Inflammatory macrophage treated with lipopolysaccharide for 4 hours (primary cell): ENCODE measurements around the gene TYW1B.
"Not testable (repeated sequence)": the region's sequence is repeated elsewhere in the genome, so short reads cannot be mapped to it uniquely, and the experiment has no call there.

Experiments used
- DNase-seq: peaks from one replicate; pipeline ENCODE4 v3.0.0-alpha.2; 2020

TYW1B gene

DNA sequence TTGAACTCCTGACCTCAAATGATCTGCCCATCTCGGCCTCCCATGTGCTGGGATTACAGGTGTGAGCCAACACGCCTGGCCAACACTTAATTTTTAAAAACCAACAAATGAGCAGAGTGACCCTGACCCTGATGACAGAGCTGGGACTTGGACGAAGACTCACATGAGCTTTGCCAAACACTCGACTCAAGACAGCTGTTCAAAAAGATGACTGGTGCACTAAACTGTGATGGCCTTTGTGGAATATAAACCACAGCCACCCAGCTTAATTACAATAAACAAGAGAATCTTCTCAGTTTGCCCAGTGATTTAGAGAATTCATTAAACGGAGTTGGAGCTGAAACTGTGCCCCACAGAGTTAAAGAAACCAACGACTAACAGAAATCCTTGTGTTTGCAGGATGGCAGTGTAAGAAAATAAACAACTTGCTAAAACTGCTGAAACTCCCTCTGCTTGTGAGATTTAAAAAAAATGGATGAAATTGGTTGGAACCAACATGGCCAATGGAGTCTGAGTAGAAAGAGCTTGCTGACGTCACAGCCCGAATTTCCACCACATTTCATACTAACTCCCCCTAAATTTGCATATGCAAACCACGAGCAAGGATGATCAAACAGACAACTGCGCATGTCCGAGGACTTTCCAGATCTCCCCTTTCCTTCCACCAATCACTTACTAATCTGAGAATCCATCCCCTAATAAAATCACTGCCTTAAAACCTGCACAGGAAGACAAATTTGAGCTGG, 209.4 kb downstream of the TYW1B start:
- not testable (repeated sequence) for DNase-seq

DNA sequence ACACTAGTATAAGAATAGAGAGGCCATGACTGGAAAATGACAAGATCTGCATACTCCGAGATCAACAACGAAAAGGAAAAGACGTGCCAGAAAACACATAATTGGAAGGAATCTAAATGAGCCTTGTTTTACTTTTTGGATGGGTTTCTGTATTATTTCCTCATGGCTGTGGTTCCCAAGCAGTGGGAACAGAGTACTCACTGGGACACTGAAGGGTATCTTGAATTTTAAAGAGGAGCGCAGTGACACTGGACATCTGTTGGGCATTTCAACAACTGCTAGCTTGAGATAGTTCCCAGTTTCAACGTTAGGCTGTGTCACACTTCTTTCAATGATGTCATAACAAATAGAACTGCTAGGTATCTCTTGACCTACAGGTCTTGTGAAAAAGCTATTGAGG, 218.2 kb downstream of the TYW1B start:
- not testable (repeated sequence) for DNase-seq

- not testable (repeated sequence) for DNase-seq
These were observed 220.0 kb downstream of the TYW1B start for GRCh38 chr7:72607988-72608387.

GRCh38 chr7:72605863-72606431, 222.1 kb downstream of the TYW1B start:
- DNase-seq, result not testable (repeated sequence)

DNA sequence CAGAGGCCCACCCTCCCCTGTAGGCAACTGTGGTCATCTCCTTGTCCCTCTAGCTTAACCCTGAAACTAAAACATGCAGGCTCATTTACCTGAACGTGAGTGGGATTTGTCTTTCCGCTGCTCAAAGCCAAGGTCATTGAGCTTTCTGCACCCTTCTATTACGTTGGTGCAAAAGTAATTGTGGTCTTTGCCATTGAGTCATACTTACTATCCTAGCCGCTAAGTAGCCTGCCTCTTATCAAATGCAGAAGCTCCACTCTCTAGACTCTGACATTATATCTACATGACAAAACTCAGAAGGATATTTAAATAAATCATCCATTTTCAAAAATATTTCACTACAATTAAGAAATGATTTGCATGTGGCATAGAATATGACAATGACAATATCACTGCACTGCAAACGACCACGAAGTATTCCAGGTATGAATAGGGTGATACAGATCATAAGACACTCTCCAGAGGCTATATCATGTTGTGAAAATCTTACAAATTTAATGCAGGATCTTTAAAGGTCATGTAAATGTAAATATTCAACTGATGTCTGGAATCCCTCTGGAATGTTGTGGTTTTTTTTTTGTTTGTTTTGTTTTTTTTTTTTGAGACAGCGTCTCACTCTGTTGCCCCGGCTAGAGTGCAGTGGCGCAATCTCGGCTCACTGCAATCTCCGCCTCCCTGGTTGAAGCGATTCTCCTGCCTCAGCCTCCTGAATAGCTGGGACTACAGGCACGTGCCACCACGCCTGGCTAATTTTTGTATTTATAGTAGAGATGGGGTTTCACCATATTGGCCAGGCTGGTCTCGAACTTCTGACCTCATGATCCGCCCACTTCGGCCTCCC, 223.0 kb downstream of the TYW1B start:
- DNase-seq, result not testable (repeated sequence)

DNA sequence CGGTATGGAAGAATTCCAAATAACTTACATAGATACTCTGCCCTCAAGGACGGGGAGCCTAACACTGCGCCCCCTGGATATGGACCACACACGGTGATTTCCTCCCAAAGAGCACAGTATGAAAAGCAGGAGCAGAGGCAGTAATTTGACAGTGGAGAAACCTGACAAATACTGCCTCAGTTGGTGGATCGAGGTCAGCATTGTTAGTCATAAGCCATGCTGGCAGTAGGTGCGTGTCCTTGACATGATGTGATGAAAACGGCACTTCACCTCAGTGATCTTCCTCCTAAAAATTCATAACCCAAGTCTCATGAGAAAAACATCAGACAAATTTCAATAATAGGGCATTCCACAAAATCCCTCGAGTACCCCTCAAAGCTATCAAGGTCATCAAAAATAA, 224.5 kb downstream of the TYW1B start:
- DNase-seq, result not testable (repeated sequence)

- DNase-seq, result no peak
These were observed 224.9 kb downstream of the TYW1B start for GRCh38 chr7:72603073-72603472.

DNA sequence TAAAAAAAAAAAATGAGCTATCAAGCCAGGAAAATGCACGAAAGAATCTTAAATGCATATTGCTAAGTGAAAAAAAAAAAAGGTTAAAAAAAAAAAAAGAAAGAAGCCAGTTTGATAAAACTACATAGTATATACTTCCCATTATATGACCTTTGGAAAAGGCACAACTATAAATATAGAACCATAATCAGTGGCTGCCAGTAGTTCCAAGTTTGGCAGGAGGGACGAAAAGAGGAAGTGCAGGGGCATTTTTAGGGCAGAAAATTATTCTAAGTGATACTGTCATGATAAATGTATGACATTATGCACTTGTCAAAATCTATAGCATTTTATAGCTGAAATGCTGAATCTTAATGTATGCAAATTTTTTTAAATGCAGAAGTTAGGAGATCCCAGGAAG, 226.3 kb downstream of the TYW1B start:
- DNase-seq, result not testable (repeated sequence)

GRCh38 chr7:72590023-72590422, 238.0 kb downstream of the TYW1B start:
- not testable (repeated sequence) for DNase-seq

DNA sequence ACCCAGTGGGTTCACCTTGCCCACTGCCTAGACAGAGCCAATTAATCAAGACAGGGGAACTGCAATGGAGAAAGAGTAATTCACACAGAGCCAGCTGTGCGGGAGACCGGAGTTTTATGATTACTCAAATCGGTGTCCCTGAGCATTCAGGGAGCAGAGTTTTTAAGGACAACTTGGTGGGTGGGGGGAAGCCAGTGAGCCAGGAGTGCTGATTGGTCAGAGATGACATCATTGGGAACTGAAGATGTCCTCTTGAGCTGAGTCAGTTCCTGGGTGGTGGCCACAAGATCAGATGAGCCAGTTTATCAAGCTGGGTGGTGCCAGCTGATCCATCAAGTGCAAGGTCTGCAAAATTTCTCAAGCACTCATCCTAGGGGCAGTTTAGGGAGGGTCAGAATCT, 240.7 kb downstream of the TYW1B start:
- peak; percentile 1 for DNase-seq

DNA sequence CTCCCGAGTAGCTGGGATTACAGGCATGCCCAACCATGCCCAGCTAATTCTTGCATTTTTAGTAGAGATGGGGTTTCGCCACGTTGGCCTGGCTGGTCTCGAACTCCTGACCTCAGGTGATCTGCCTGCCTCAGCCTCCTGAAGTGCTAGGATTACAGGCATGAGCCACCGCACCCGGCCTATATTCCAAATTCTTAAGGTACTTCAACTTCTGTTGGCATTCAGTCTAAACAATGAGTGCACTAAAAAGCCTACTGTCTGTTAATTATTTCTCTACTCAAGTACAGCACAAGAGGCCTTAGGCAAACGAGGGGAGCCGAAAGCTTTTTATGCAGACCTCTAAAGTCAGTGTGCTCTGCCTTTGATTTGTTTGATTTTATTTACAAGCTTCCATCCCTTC, 243.4 kb downstream of the TYW1B start:
- not testable (repeated sequence) for DNase-seq

DNA sequence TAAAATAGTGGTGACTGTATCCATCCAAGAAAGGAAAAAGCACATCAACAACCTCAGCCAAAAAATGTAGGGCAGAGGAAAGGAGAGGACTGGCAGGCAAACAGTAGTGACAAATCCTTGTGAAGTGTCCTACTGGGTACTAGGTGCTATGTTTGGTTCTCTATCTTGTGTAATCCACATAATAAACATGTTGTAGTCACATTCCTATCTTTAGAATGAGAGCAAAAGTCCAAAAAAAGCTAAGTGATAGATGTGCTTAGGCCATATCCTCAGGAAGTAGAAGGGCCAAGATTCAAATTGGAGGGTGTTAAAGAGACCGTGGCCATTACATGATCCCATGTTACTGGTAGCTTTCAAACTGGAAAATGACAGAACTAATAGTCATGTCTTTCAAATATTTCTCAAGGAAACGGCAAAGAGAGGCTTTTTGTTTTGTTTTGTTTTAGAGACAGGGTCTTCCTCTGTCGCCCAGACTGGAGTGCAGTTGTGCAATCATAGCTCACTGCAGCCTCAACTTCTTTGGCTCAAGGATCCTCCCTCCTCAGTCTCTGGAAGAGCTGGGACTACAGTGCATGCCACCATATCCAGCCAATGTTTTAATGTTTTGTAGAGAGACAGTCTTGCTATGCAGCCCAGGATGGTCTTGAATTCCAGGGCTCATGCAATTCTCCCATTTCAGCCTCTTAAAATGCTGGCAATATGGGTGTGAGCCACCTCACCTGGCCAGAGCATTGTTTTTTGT, 244.2 kb downstream of the TYW1B start:
- DNase-seq, result not testable (repeated sequence)

- DNase-seq, result not testable (repeated sequence)
These were observed 247.7 kb downstream of the TYW1B start for GRCh38 chr7:72580142-72580770.

- no peak for DNase-seq
These were observed 250.9 kb downstream of the TYW1B start for GRCh38 chr7:72577107-72577506.

DNA sequence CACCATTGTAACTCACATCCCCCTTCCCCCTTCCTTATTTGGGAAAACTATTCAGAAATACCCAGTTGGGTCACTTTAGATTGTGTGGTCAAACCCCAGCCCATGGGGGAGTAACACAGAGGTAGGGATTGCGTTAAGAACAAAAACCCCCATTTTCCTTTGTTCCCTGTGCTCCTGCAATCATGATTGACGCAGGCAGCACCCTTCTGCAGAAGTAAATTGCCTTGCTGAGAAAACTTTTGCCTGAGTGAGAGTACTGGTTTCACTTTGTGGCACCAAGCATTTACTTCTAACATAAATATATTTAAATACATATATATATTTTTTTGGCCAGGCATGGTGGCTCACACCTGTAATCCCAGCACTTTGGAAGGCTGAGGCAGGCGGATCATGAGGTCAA, 266.0 kb downstream of the TYW1B start:
- DNase-seq, result not testable (repeated sequence)

- not testable (repeated sequence) for DNase-seq
These were observed 268.5 kb downstream of the TYW1B start for GRCh38 chr7:72559546-72559945.

- DNase-seq, result not testable (repeated sequence)
These were observed 271.3 kb downstream of the TYW1B start for GRCh38 chr7:72556733-72557132.

- not testable (repeated sequence) for DNase-seq
These were observed 272.8 kb downstream of the TYW1B start for GRCh38 chr7:72555238-72555637.

GRCh38 chr7:72554401-72554800, 273.6 kb downstream of the TYW1B start:
- not testable (repeated sequence) for DNase-seq

DNA sequence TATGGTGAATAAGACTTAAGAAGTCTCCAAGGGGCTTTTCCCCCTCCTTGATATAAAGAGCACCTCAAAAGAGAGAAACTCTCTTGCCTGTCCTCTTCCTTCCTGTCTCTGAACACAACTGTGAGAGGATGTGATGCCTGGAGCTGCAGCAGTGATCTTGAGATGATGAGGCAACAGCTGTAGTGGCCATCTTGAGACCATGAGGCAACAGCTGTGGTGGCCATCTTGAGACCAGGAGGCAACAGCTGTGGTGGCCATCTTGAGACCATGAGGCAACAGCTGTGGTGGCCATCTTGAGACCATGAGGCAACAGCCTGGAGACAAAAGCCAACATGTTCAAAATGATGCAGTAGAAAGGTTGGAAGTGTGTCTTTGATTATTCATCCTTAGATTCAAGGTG, 277.5 kb downstream of the TYW1B start:
- not testable (repeated sequence) for DNase-seq

DNA sequence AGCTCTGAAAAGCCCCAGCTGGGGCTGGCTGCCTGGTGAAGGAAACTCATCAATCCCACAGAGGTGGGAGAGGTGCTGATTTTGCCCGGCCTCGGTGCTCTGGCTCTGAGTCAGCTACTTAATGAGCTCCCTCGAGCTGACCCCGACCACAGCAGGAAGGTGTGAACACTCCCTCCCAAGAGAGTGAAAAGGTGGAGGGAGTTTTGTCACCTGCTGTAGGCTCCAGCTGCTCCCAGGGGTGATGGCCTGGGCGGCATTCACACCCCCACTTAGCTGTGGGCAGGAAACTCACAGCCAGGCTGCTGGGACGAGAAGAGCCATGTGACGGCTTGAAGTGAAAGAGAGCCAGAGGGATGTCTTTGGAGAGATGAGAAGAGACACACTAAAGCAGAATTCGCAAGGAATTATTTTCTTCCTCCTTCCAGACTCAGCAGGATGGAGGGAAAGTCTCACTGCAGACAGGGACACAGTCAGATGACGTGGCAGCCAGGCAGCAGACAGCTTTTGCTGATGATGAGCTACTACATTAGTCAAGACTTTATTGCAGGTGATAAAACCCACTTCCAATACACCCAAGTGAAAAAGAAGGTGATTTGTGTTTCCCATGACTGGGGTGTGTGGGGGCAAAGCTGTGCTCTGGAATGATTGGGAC, 281.3 kb downstream of the TYW1B start:
- DNase-seq, result not testable (repeated sequence)

DNA sequence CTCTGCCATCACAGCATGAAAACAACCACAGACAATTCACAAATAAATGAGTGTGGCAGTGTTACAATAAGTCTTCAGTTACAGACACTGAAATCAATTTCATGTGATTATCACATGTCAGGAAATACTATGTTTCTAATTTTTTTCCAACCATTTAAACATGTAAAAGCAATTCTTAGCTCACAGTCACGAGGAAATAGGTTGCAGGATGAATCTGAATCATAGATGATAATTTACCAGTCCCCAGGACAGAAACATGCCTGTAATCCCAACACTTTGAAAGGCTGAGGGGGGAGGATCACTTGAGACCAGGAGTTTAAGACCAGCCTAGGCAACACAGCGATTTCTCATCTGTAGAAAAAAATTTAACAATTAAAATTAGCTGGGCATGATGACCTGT, 283.5 kb downstream of the TYW1B start:
- DNase-seq, result not testable (repeated sequence)
